Body of pancreas (tissue), 4 donors: ENCODE data around the gene FHAD1. TPM values are rescaled to one million over a fixed set of nuclear protein-coding genes. Genes with fewer than 3 reads are reported as not detected.
"Not testable (repeated sequence)": the region's sequence is repeated elsewhere in the genome, so short reads cannot be mapped to it uniquely, and the experiment has no call there.

Experiments
- ATAC-seq: fragments of 150-250 bp; one replicate; pipeline ENCODE4 v1.9.1; 2016
- DNase-seq, 4 donors: peaks; one replicate each; pipeline ENCODE4 v3.0.0-alpha.2; 2019
- H3K27ac ChIP-seq, 4 donors: fragments of 200-600 bp; sonication (generic); 1 replicate in 3 of 4; 2 replicates in 1 of 4; pipeline versions ENCODE4 v1.5.1 to v1.6.1; 2016 to 2019; ENCODE audit warnings: mild to moderate bottlenecking in 1 of 4, mixed read lengths in 1 of 4, moderate library complexity in 1 of 4
- H3K27me3 ChIP-seq, 2 donors: fragments of 200-600 bp; sonication (generic); one replicate each; pipeline ENCODE4 v1.6.0; 2016; ENCODE audit warnings: mild to moderate bottlenecking in 1 of 2
- H3K36me3 ChIP-seq, 2 donors: fragments of 200-600 bp; sonication (generic); replicated peaks in 1 of 2; 2 replicates each; pipeline ENCODE4 v1.5.1; 2016; ENCODE audit warnings: low read depth in 2 of 2; ENCODE audit not compliant: insufficient read depth in 1 of 2
- H3K4me1 ChIP-seq: fragments of 200-600 bp; sonication (generic); one replicate; pipeline ENCODE4 v1.6.0; 2016
- H3K4me3 ChIP-seq, 2 donors: fragments of 200-600 bp; sonication (generic); 1 replicate in 1 of 2; 2 replicates in 1 of 2; pipeline ENCODE4 v1.5.1; 2016 to 2019
- H3K9me3 ChIP-seq, 3 donors: fragments of 200-600 bp; sonication (generic); 1 replicate in 2 of 3; 2 replicates in 1 of 3; pipeline ENCODE4 v1.5.1; 2016
- CTCF ChIP-seq, 7 experiments: fragments of 450-650 bp in 4 of 7; fragments of 200-600 bp in 3 of 7; sonication (generic) in 3 of 7; IDR thresholded peaks; one replicate each; pipeline ENCODE4 v1.5.1; 2016 to 2019; ENCODE audit warnings: antibody characterized with exemption in 7 of 7
- POLR2A ChIP-seq, 3 donors: fragments of 450-650 bp; IDR thresholded peaks; one replicate each; pipeline ENCODE4 v1.6.1; 2016; ENCODE audit warnings: antibody characterized with exemption in 3 of 3, mild to moderate bottlenecking in 2 of 3
- WGBS, 2 donors: methylation state at CpG; one replicate each; pipeline ENCODE4 v1.1.5; 2017; 5-methylcytosine and 5-hydroxymethylcytosine counted together
- intact Hi-C: fragments of 100-400 bp; cut with DNase I; formaldehyde crosslinking; loops from one replicate; pipeline ENCODE4 v1.15.1; 2023
- total RNA-seq, 2 donors: library from RNA; depleted of rRNA; stranded (reverse); fragments of >200 nt; gene quantifications; one replicate each; pipeline ENCODE4 v1.1.0, GENCODE V29; 2016

The FHAD1 gene
- total RNA-seq, 2 donors from 2014 or later, result 2.9 to 4.9 TPM

GRCh38 chr1:15296585-15297321 lies 49.7 kb downstream of the FHAD1 start:
- no peaks in the 10 kb centered on the region for H3K27me3 ChIP-seq
- H3K4me1 ChIP-seq, result no peaks in the 10 kb centered on the region
- 81 to 86% methylated on average over 9 of the region's 9 CpGs for WGBS, 2 donors
- DNase-seq, result no peak
- TF ChIP-seq POLR2A (IDR thresholded peaks at IDR 0.05) (no peak), CTCF (IDR thresholded peaks at IDR 0.05) (no peak)
- H3K9me3 ChIP-seq, result no peaks in the 10 kb centered on the region
- intact Hi-C loops, result no loop called here
- no peaks in the 10 kb centered on the region for H3K36me3 ChIP-seq
- no peak for ATAC-seq
- no peak overlapping the region for H3K4me3 ChIP-seq
- H3K27ac ChIP-seq, result no peak overlapping the region

- H3K4me3 ChIP-seq, H3K9me3 ChIP-seq, H3K27ac ChIP-seq, ATAC-seq, H3K4me1 ChIP-seq, H3K27me3 ChIP-seq, DNase-seq, H3K36me3 ChIP-seq, intact Hi-C loops: not testable (repeated sequence)
- 91 to 93% methylated on average over 4 of the region's 4 CpGs for WGBS, 2 donors
These were observed 51.0 kb downstream of the FHAD1 start for GRCh38 chr1:15297975-15298374.

- no peaks in the 10 kb centered on the region for H3K9me3 ChIP-seq
- H3K27me3 ChIP-seq, result no peaks in the 10 kb centered on the region
- DNase-seq (no peak), ATAC-seq (no peak)
- H3K36me3 ChIP-seq, result no peaks in the 10 kb centered on the region
- H3K4me1 ChIP-seq, result no peaks in the 10 kb centered on the region
- TF ChIP-seq POLR2A (IDR thresholded peaks at IDR 0.05), result no peak
- TF ChIP-seq CTCF (IDR thresholded peaks at IDR 0.05), result no peak
- H3K4me3 ChIP-seq, result no peak overlapping the region
- intact Hi-C loops, result no loop called here
- no peak overlapping the region for H3K27ac ChIP-seq
- 95 to 96% methylated on average over 1 of the region's 1 CpG for WGBS, 2 donors
These were observed 52.2 kb downstream of the FHAD1 start for GRCh38 chr1:15299179-15299578.

- Histone ChIP-seq H3K27ac (no peak overlapping the region), H3K27me3 (no peaks in the 10 kb centered on the region), H3K4me3 (no peak overlapping the region), H3K36me3 (no peaks in the 10 kb centered on the region), H3K9me3 (no peaks in the 10 kb centered on the region), H3K4me1 (peaks cover 4% of the 10 kb centered on the region)
- no peak for ATAC-seq
- no peak for DNase-seq
- intact Hi-C loops, result loop anchor here (10.0 kb wide), 1 partner anchor 175 kb away; no protein-coding TSS in a partner anchor
- 87 to 88% methylated on average over 4 of the region's 4 CpGs for WGBS, 2 donors
- TF ChIP-seq POLR2A (IDR thresholded peaks at IDR 0.05) (no peak), CTCF (IDR thresholded peaks at IDR 0.05) (no peak)
These were observed 52.8 kb downstream of the FHAD1 start for GRCh38 chr1:15299806-15300205.

GRCh38 chr1:15303935-15304334 lies 56.9 kb downstream of the FHAD1 start:
- 85 to 89% methylated on average over 6 of the region's 6 CpGs for WGBS, 2 donors
- no peak for DNase-seq
- intact Hi-C loops, result loop anchor here (10.0 kb wide), 1 partner anchor 179 kb away; no protein-coding TSS in a partner anchor
- no peak overlapping the region for H3K4me3 ChIP-seq
- no peaks in the 10 kb centered on the region for H3K9me3 ChIP-seq
- no peaks in the 10 kb centered on the region for H3K36me3 ChIP-seq
- no peak for ATAC-seq
- TF ChIP-seq CTCF (IDR thresholded peaks at IDR 0.05) (no peak), POLR2A (IDR thresholded peaks at IDR 0.05) (no peak)
- no peaks in the 10 kb centered on the region for H3K27me3 ChIP-seq
- H3K4me1 ChIP-seq, result peaks cover 21% of the 10 kb centered on the region
- H3K27ac ChIP-seq, result no peak overlapping the region
